Measurements from ENCODE around the gene CYP3A7. TPM values are rescaled to one million over a fixed set of nuclear protein-coding genes. Genes with fewer than 3 reads are reported as not detected.

The CYP3A7 gene
- total and polyA plus RNA-seq, 2 donors (not counting 3 experiments of a cell fraction or from before 2014, with no cell fraction given) = not detected

GRCh38 chr7:99733448-99733847, 1.5 kb downstream of the CYP3A7 start:
- BruUV-seq (replicated peaks) = no TSS peak
- H3K9ac ChIP-seq (replicated peaks; ENCODE audit: extremely low read depth, insufficient read depth, low read length) = no peak overlapping the region
- no peak overlapping the region for H2AFZ ChIP-seq (ENCODE audit: low read depth, low read length)
- DNase-seq (ENCODE audit: low read depth, low spot score) (no peak), FAIRE-seq (no peak)
- H3K79me2 ChIP-seq (ENCODE audit: control insufficient read depth, insufficient read depth, low read length) = no peaks in the 10 kb centered on the region
- no peaks in the 10 kb centered on the region for H3K9me3 ChIP-seq (replicated peaks; ENCODE audit: control insufficient read depth, insufficient read depth, low read length)
- no peaks in the 10 kb centered on the region for H3K4me1 ChIP-seq (ENCODE audit: control insufficient read depth, extremely low read depth, insufficient read depth, low read length)
- no peaks in the 10 kb centered on the region for H4K20me1 ChIP-seq (replicated peaks; ENCODE audit: control insufficient read depth, extremely low read depth, insufficient read depth, low read length)
- dilution Hi-C loops (cut with MboI; ENCODE audit: extremely low pct_ligation_motif_present, low sequenced_read_pairs) = no loop called here
- no peaks in the 10 kb centered on the region for H3K27me3 ChIP-seq (ENCODE audit: control insufficient read depth in 2 of 2, insufficient read depth in 2 of 2, low read length in 2 of 2)
- no peak overlapping the region for H3K4me2 ChIP-seq (ENCODE audit: insufficient read depth, low read length)
- ChIA-PET POLR2A (no interaction called here), CTCF (no interaction called here)
- no peaks in the 10 kb centered on the region for H3K36me3 ChIP-seq (ENCODE audit: control insufficient read depth in 2 of 2, extremely low read depth in 1 of 2, insufficient read depth in 2 of 2, low read length in 2 of 2)
- H3K4me3 ChIP-seq (replicated peaks in 1 of 3; ENCODE audit: insufficient read depth in 1 of 3, low read depth in 1 of 3, low read length in 3 of 3) = no peak overlapping the region
- H3K9me1 ChIP-seq (replicated peaks; ENCODE audit: control insufficient read depth, extremely low read depth, insufficient read depth, low read length) = no peaks in the 10 kb centered on the region
- intact Hi-C loops (cut with micrococcal nuclease) = no loop called here
- no peak for TF ChIP-seq MYC (IDR thresholded peaks at IDR 0.05; ENCODE audit: low read depth, low read length)
- no peak for TF ChIP-seq POLR2AphosphoS5 (IDR thresholded peaks at IDR 0.05; ENCODE audit: insufficient read depth, low read depth, low read length)
- no peak for TF ChIP-seq MAX (IDR thresholded peaks at IDR 0.05; ENCODE audit: insufficient read depth, insufficient read length)
- peak; percentile 20 to 23 for TF ChIP-seq CTCF (IDR thresholded peaks at IDR 0.05; ENCODE audit: extremely low read depth in 1 of 2, insufficient read depth in 1 of 2, low read depth in 1 of 2, low read length in 2 of 2)
- no peak for TF ChIP-seq JUN (IDR thresholded peaks at IDR 0.05; ENCODE audit: borderline replicate concordance, insufficient read depth, insufficient read length, low read depth)
- no peak overlapping the region for H3K27ac ChIP-seq (ENCODE audit: insufficient read depth, low read depth, low read length)

GRCh38 chr7:99733003-99733402, 2.0 kb downstream of the CYP3A7 start:
- intact Hi-C loops (cut with micrococcal nuclease) = no loop called here

More at GRCh38 chr7:99733003-99733402, 2.0 kb downstream of the CYP3A7 start:
- Histone ChIP-seq H3K79me2 (ENCODE audit: control insufficient read depth, insufficient read depth, low read length) (no peaks in the 10 kb centered on the region), H2AFZ (ENCODE audit: low read depth, low read length) (no peak overlapping the region), H3K4me3 (replicated peaks in 1 of 3; ENCODE audit: insufficient read depth in 1 of 3, low read depth in 1 of 3, low read length in 3 of 3) (no peak overlapping the region), H3K36me3 (ENCODE audit: control insufficient read depth in 2 of 2, extremely low read depth in 1 of 2, insufficient read depth in 2 of 2, low read length in 2 of 2) (no peaks in the 10 kb centered on the region), H3K9me1 (replicated peaks; ENCODE audit: control insufficient read depth, extremely low read depth, insufficient read depth, low read length) (no peaks in the 10 kb centered on the region), H3K9ac (replicated peaks; ENCODE audit: extremely low read depth, insufficient read depth, low read length) (no peak overlapping the region), H3K27me3 (ENCODE audit: control insufficient read depth in 2 of 2, insufficient read depth in 2 of 2, low read length in 2 of 2) (no peaks in the 10 kb centered on the region), H3K27ac (ENCODE audit: insufficient read depth, low read depth, low read length) (no peak overlapping the region), H3K4me2 (ENCODE audit: insufficient read depth, low read length) (no peak overlapping the region), H3K9me3 (replicated peaks; ENCODE audit: control insufficient read depth, insufficient read depth, low read length) (no peaks in the 10 kb centered on the region), H4K20me1 (replicated peaks; ENCODE audit: control insufficient read depth, extremely low read depth, insufficient read depth, low read length) (no peaks in the 10 kb centered on the region), H3K4me1 (ENCODE audit: control insufficient read depth, extremely low read depth, insufficient read depth, low read length) (no peaks in the 10 kb centered on the region)
- ChIA-PET CTCF (no interaction called here), POLR2A (no interaction called here)
- DNase-seq (ENCODE audit: low read depth, low spot score) (no peak), FAIRE-seq (no peak)
- no peak for TF ChIP-seq GATA2 (IDR thresholded peaks at IDR 0.05; ENCODE audit: insufficient read depth, insufficient read length, low read depth, low read length)
- TF ChIP-seq JUN (IDR thresholded peaks at IDR 0.05; ENCODE audit: borderline replicate concordance, insufficient read depth, insufficient read length, low read depth) = no peak
- TF ChIP-seq POLR2AphosphoS5 (IDR thresholded peaks at IDR 0.05; ENCODE audit: insufficient read depth, low read depth, low read length) = no peak
- TF ChIP-seq MAX (IDR thresholded peaks at IDR 0.05; ENCODE audit: insufficient read depth, insufficient read length) = no peak
- no peak for TF ChIP-seq CTCF (IDR thresholded peaks at IDR 0.05; ENCODE audit: extremely low read depth in 1 of 2, insufficient read depth in 1 of 2, low read depth in 1 of 2, low read length in 2 of 2)
- TF ChIP-seq FOS (IDR thresholded peaks at IDR 0.05; ENCODE audit: borderline replicate concordance, insufficient read depth, low read length) = no peak
- TF ChIP-seq POLR2A (IDR thresholded peaks at IDR 0.05; ENCODE audit: low read depth, low read length) = no peak
- no peak for TF ChIP-seq MYC (IDR thresholded peaks at IDR 0.05; ENCODE audit: low read depth, low read length)
- no peak for TF ChIP-seq EZH2 (IDR thresholded peaks at IDR 0.05; ENCODE audit: borderline replicate concordance, low read depth, low read length, severe bottlenecking)
- no TSS peak for BruUV-seq (replicated peaks)
- dilution Hi-C loops (cut with MboI; ENCODE audit: extremely low pct_ligation_motif_present, low sequenced_read_pairs) = no loop called here

Data from endothelial cell of umbilical vein (primary cell).